Measurements from ENCODE around the gene PLEKHG5. TPM values are rescaled to one million over a fixed set of nuclear protein-coding genes. Genes with fewer than 3 reads are reported as not detected.

Gene PLEKHG5
- total and polyA plus RNA-seq, 10 of the 15 experiments (the other 5 are each of a cell fraction or from before 2014, with no cell fraction given) = 0.04 to 1.1 (median 0.18) TPM; not detected in 1

DNA sequence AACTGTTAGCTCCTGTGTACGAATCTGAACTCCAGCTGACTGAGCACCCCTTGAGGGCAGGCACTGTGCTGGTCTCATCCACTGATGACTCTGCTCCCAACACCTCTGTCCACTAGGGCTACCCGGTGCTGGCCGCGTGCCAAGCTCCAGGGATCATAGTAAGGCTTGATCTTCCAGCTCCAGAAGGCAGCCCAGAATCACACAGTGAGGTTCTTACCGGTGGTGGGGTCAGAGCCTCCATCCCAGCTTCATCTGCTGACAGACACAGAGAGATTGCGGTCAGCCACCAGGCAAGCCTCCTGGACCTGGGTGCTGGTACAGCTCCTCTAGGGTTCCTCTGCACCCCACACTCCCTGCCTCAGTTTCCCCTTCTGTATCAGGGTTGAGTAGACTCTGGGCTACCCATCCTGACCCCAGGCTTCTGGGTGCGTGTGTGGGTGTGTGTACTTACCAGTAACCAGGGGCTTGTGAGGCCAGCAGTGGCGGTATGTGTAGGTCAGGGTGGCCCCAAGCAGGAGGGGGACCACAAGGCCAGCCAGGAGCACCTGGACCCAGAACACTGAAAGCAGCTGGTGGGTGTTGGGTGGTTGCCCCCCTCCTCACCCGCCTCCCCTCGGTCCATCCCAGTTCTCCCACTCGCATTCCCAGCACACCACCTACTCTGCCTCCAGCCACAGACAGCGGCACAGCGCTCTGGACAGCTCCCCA lies 28.9 kb downstream of the PLEKHG5 start:
- in situ Hi-C loops (cut with MboI) = no loop called here
- 59% methylated on average over 13 of the region's 13 CpGs for whole genome bisulfite sequencing (ENCODE audit: insufficient coverage, insufficient replicate concordance, low lambda C conversion rate, missing lambda C conversion rate)
- BruUV-seq (replicated peaks) = no TSS peak
- ATAC-seq (no peak), DNase-seq (ENCODE audit: low read depth, low spot score) (no peak), FAIRE-seq (no peak)
- no peaks in the 10 kb centered on the region for H4K20me1 ChIP-seq (ENCODE audit: control insufficient read depth, insufficient read depth)
- no peak for TF ChIP-seq NFYB (IDR thresholded peaks at IDR 0.05; ENCODE audit: insufficient read depth, low read depth, low read length)
- TF ChIP-seq NRF1 (conservative IDR thresholded peaks at IDR 0.05; ENCODE audit: low read depth, low read length) = no peak
- TF ChIP-seq MYC (IDR thresholded peaks at IDR 0.05; ENCODE audit: insufficient read depth, insufficient read length, insufficient replicate concordance, low read length, severe bottlenecking) = no peak
- TF ChIP-seq ZZZ3 (IDR thresholded peaks at IDR 0.05; ENCODE audit: control insufficient read depth, insufficient read length, low read depth) = no peak
- TF ChIP-seq JUNB (IDR thresholded peaks at IDR 0.05) = no peak
- TF ChIP-seq KDM1A (IDR thresholded peaks at IDR 0.05; ENCODE audit: borderline replicate concordance) = no peak
- no peak for TF ChIP-seq ZNF384 (IDR thresholded peaks at IDR 0.05; ENCODE audit: borderline replicate concordance, low read depth, low read length)
- TF ChIP-seq, protein P1, sequence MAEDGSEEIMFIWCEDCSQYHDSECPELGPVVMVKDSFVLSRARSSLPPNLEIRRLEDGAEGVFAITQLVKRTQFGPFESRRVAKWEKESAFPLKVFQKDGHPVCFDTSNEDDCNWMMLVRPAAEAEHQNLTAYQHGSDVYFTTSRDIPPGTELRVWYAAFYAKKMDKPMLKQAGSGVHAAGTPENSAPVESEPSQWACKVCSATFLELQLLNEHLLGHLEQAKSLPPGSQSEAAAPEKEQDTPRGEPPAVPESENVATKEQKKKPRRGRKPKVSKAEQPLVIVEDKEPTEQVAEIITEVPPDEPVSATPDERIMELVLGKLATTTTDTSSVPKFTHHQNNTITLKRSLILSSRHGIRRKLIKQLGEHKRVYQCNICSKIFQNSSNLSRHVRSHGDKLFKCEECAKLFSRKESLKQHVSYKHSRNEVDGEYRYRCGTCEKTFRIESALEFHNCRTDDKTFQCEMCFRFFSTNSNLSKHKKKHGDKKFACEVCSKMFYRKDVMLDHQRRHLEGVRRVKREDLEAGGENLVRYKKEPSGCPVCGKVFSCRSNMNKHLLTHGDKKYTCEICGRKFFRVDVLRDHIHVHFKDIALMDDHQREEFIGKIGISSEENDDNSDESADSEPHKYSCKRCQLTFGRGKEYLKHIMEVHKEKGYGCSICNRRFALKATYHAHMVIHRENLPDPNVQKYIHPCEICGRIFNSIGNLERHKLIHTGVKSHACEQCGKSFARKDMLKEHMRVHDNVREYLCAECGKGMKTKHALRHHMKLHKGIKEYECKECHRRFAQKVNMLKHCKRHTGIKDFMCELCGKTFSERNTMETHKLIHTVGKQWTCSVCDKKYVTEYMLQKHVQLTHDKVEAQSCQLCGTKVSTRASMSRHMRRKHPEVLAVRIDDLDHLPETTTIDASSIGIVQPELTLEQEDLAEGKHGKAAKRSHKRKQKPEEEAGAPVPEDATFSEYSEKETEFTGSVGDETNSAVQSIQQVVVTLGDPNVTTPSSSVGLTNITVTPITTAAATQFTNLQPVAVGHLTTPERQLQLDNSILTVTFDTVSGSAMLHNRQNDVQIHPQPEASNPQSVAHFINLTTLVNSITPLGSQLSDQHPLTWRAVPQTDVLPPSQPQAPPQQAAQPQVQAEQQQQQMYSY (CRISPR knock-in tag; IDR thresholded peaks at IDR 0.05) = no peak
- TF ChIP-seq MEF2A (IDR thresholded peaks at IDR 0.05; ENCODE audit: insufficient read depth, low read depth, low read length) = no peak
- peaks cover 3 to 4% of the 10 kb centered on the region in 2 experiments; a peak in 3 of 4 replicates for H3K27me3 ChIP-seq (replicated peaks in 1 of 2; ENCODE audit: control insufficient read depth in 2 of 2, insufficient read depth in 2 of 2, low read length in 1 of 2)
- ChIA-PET SMC1A (ENCODE audit: uncharacterized antibody, unreplicated experiment) (no interaction called here), POLR2A (no interaction called here), RAD21 (ENCODE audit: unreplicated experiment) (interaction anchor here (2.0 kb wide), 1 partner anchor 24 kb away, joined by 4 read pairs; no protein-coding TSS in a partner anchor), CTCF (interaction anchor here (1.7 kb wide), 1 partner anchor 24 kb away, joined by 4 read pairs; no protein-coding TSS in a partner anchor)
- H3K4me2 ChIP-seq (ENCODE audit: control insufficient read depth, insufficient read depth) = no peak overlapping the region
- no peak overlapping the region for H3K4me3 ChIP-seq
- no peaks in the 10 kb centered on the region for H3K36me3 ChIP-seq (ENCODE audit: control insufficient read depth in 2 of 2, insufficient read depth in 2 of 2, low read length in 1 of 2)
- H3K9me3 ChIP-seq (replicated peaks; ENCODE audit: control insufficient read depth, insufficient read depth, low read length) = no peaks in the 10 kb centered on the region
- H3K4me1 ChIP-seq (ENCODE audit: control insufficient read depth, insufficient read depth, low read length) = no peaks in the 10 kb centered on the region; the same call in 1 of the 2 replicates
- no peak overlapping the region for H2AFZ ChIP-seq (ENCODE audit: control insufficient read depth, low read depth, low read length)
- H3K27ac ChIP-seq (ENCODE audit: control insufficient read depth, insufficient read depth) = no peak overlapping the region
- intact Hi-C loops (cut with micrococcal nuclease; ENCODE audit: unreplicated experiment) = no loop called here
- H3K79me2 ChIP-seq (ENCODE audit: control insufficient read depth, insufficient read depth, low read length) = no peaks in the 10 kb centered on the region
- no peak overlapping the region for H3K9ac ChIP-seq (ENCODE audit: control insufficient read depth, insufficient read depth, low read length)

All from GM12878 (cell line).